NCI-H128 (cell line): Measurements from ENCODE around the gene OR51D1.

Experiments
- DNase-seq: peaks from one replicate; lab custom pipeline; 2025; ENCODE audit not compliant: unreplicated experiment; lab: John Stamatoyannopoulos, UW

OR51D1 gene

GRCh38 chr11:4644233-4644632 is 7.0 kb downstream of the OR51D1 start:
- no peak for DNase-seq

- DNase-seq: no peak
These were observed 8.7 kb downstream of the OR51D1 start for GRCh38 chr11:4645974-4646373.

GRCh38 chr11:4647766-4648165 is 10.5 kb downstream of the OR51D1 start:
- no peak for DNase-seq

- no peak for DNase-seq
These were observed 17.5 kb downstream of the OR51D1 start for GRCh38 chr11:4654635-4655369.

DNA sequence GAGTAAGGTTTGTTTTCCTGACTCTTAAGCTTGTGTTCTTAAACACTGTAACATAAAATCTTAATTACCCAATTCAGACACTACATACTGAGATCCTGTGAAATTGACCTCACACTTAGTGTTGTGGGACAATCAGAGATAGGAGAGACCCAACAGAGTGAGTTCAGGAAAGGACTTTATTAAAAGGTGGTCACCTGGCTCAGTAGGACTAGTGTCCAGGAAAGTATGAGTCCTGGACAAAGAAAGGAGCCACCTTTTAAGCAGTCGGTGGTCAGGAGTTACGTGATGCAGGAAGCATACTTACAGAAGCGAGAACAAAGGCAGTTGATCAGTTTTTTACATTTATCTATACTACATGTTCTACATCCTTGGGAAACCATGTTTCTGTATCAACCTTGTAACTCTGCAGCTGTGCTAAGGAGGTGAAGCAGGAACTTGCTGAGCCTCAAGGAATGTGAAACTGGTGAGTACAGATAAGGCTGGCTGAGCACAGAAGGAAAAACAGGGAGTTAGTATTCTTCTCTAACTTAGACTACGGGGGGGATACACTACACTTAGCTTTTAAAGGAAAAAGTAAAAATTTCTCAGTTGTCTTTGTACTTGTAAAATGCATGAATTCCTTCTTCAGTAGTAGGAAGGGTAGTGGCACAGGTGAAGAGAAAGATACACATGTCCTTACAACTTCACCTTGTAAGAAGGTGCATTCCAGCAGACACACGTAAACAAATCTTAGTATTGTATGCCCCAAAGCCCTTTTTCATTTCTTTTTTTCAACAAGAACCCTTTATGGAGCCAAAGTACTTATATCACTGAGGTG is 21.6 kb downstream of the OR51D1 start:
- no peak for DNase-seq

GRCh38 chr11:4662876-4663275 is 25.6 kb downstream of the OR51D1 start:
- no peak for DNase-seq

DNA sequence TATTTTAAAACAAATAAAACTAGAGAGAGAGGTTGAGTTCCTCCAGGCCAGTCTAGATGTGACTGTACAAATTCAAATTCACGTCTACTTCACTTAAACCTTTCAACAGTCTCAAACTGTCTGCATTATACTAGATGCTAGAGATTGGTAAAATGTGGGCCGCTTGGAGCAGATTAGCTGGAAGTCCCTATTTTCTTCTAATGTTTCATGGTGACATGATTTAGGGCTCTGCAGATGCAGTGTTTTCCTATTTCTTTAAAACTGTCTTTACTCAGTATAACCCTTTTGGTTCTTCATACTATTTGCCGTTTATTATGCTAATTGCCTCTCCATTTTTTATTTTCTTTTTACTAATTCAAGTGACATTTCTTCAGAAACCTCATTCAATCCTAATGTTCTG is 26.9 kb downstream of the OR51D1 start:
- DNase-seq: no peak

DNA sequence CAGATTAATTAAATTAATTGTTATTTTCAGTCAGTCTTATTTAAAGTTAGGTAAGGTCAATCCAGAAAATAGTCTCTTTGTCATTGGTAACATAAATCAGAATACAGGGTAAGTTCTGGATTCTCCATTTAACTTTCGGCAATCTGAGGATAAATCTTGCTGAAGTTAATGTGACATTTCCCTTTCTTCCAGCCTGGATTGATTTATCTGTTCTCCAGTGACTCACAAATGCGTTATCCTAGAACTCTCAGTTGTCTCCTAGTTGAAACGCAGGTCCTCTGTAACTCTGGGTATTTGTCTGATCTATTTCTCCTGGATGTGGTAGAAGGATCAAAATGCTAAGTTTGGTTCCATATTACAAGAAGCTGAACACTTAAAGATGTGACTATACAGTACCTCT is 27.5 kb downstream of the OR51D1 start:
- no peak for DNase-seq

DNA sequence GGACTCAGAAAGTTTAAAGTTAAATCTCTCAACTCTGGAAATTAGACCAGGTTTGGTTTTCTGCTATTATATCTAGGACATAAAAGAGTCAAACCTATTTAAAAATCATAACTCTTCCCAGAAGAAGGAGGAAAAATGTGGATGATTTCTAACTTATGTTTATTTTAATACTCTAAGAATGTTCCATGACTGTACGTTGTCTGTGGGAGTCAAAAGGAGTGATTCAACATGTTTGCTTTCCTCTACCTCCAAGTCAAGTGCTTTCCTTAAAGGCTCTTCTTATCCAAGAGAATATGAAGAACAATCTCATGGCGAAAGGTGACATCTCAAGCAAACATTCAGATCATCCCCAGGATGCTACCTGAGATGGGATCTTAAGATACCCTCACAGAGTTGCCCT is 28.1 kb downstream of the OR51D1 start:
- DNase-seq: no peak

- no peak for DNase-seq
These were observed 34.5 kb downstream of the OR51D1 start for GRCh38 chr11:4671741-4672140.

- DNase-seq: no peak
These were observed 35.2 kb downstream of the OR51D1 start for GRCh38 chr11:4672470-4672869.

GRCh38 chr11:4673781-4674180 is 36.5 kb downstream of the OR51D1 start:
- DNase-seq: no peak

DNA sequence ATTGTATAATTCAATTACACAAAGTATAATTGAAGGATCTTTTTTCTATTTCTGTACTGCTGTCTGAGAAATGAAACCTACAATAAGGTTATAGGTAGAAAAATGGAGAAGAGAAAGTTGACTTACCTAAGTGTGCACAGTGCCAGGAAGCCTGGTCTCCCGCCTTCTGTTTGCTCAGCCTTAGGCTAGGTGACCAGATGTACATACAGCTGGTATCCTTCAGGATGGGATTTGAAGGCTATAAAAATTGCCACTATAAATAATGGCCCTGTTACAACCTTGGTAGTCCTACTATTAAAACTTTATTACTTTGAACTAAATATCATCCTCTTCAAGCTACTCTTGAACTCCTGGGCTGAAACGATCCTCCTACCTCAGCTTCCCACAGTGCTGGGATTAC is 40.7 kb downstream of the OR51D1 start:
- DNase-seq: no peak

- DNase-seq: no peak
These were observed 43.1 kb downstream of the OR51D1 start for GRCh38 chr11:4680341-4680740.

GRCh38 chr11:4682623-4683419 is 45.5 kb downstream of the OR51D1 start:
- no peak for DNase-seq

- DNase-seq: no peak
These were observed 47.5 kb downstream of the OR51D1 start for GRCh38 chr11:4684631-4685285.
